Motor neuron (in vitro differentiated cells): Measurements from ENCODE around the gene TDRD9. TPM values are rescaled to one million over a fixed set of nuclear protein-coding genes. Genes with fewer than 3 reads are reported as not detected.
A peak's percentile ranks its signal among the peaks of the same experiment; 100 is the strongest.

Source experiments
- ATAC-seq, 8 experiments: fragments of 200-7000 bp; cut with Tn5 transposase; replicated peaks in 6 of 8; 2 replicates each; pipeline ENCODE4 v1.8.0; 2021; ENCODE audit warnings: mild to moderate bottlenecking in 8 of 8, moderate library complexity in 8 of 8
- H3K27ac ChIP-seq, 2 donors: fragments of 250-450 bp; sonication (Bioruptor Pico); 2 replicates each; pipeline ENCODE4 v1.9.0; 2021; ENCODE audit warnings: antibody characterized with exemption in 2 of 2, mild to moderate bottlenecking in 2 of 2, moderate library complexity in 1 of 2
- H3K4me1 ChIP-seq, 2 donors: fragments of 250-450 bp; sonication (Bioruptor Pico); replicated peaks in 1 of 2; 2 replicates each; pipeline ENCODE4 v1.6.1; 2021; ENCODE audit warnings: antibody characterized with exemption in 2 of 2, mild to moderate bottlenecking in 2 of 2, moderate library complexity in 1 of 2
- H3K4me3 ChIP-seq, 5 donors: fragments of 250-450 bp; sonication (Bioruptor Pico); 2 replicates each; pipeline ENCODE4 v1.9.0; 2021; ENCODE audit warnings: antibody characterized with exemption in 5 of 5, mild to moderate bottlenecking in 5 of 5, moderate library complexity in 4 of 5
- WGBS, 10 experiments: fragments of 450-650 bp; shearing (Covaris generic); methylation state at CpG; one replicate each; pipeline ENCODE4 v1.0.0; 2022; 5-methylcytosine and 5-hydroxymethylcytosine counted together
- in situ Hi-C, 9 experiments: fragments of 400-800 bp; cut with MboI; loops; one replicate each; pipeline ENCODE4 v1.15.0; 2021; ENCODE audit warnings: low sequenced_read_pairs in 9 of 9, low pct_unique_long_range_greater_than_20kb in 2 of 9; ENCODE audit not compliant: unreplicated experiment in 9 of 9
- total RNA-seq, 8 experiments: library from RNA; unstranded; fragments of 300-600 nt; gene quantifications; 2 replicates each; pipeline versions ENCODE4 v1.2.3 to v1.2.4, GENCODE V29; 2022

TDRD9 gene
- total RNA-seq, 8 experiments from 2014 or later, result 0.33 TPM; not detected in 7

DNA sequence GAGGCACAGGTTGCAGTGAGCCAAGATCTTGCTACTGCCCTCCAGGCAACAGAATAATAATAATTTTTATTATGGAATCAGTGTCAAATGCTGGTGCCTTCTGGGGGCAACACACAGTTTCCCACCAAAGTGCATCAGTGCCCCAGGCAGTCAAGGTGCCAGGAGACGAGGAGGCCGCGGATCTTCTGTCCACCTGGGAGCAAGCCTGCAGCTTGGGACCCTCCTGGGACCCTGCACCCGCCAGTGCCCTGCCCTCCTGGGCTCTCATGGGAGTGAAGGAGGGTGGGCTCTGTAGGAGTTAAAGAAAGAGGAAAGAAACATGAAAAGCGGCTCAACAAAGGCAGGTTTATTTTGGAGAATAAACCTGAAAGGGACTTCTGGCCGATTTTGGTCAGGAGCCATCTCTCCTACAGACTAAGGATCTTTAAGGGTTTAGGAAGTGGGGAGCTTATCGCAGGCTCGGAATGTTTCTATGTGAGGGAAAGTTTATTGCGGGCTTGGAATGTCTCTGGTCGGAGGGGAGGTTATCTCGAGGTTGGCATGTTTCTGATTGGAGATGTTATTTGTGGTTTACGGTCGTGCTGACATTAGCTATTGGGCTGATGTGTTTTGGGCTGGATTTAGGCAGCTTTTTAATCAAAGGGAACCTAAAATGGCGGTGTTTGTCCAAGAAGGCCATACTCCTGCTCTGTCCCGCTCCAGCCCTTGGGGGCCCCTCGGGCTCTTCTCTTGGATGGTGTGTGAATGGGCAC is 156.2 kb downstream of the TDRD9 start:
- ATAC-seq, result no peak
- in situ Hi-C loops, result loop anchor here in 2 of 9 experiments (25.0 kb wide), 1 partner anchor 553 kb away; no protein-coding TSS in a partner anchor
- H3K27ac ChIP-seq, result no peak overlapping the region
- no peak overlapping the region for H3K4me3 ChIP-seq
- peaks cover 22 to 34% of the 10 kb centered on the region in 2 donors for H3K4me1 ChIP-seq
- WGBS, 10 experiments, result 21 to 93% (median 76%) methylated on average over 3 to 10 of the region's 16 CpGs; no CpG with 5 or more reads in 1 of the 10 experiments

DNA sequence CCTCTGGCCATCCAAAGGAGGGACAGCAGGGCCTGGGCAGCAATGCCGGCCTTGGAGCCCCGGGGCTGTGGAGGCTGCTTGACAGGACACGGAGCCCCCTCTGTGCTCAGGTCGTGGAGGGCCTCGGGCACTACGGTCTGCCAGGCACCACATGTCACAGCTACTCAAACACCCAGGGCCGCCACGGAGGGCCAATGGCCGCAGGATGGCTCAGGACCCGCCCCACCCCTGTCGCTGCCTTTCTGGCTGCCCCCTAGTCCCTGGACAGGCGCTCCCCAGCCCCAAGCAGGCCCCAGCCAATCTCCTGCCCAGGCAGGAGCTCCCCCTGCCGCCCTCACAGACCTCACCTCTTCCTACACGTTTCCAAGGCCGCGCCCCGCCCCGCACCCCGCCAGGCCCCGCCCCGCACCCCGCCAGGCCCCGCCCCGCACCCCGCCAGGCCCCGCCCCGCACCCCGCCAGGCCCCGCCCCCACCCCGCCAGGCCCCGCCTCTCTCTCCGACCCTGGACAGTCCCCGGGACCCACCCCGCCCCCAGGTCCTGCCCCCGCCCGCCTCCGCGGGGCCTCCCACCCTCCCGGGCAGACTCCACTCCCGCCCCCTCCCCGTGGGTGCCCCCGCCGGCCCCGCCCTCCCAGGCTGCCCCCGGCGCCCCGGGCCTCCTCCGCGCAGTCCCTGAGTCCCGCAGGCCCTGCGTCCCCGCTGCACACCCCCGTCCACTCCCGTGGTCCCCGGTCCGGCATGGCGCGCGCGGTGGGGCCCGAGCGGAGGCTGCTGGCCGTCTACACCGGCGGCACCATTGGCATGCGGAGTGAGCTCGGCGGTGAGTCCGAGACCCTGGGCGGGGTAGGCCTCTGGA is 157.0 kb downstream of the TDRD9 start, which contains the start of gene ASPG:
TSS of gene ASPG (plus strand) at position 669 of the 857 bp plus-strand sequence. CDS start at position 740, 71 bp downstream.
- Histone ChIP-seq H3K4me1 (peaks cover 22 to 34% of the 10 kb centered on the region in 2 donors), H3K27ac (no peak within 1 kb of the TSS), H3K4me3 (no peak within 1 kb of the TSS)
- in situ Hi-C loops, result loop anchor here in 2 of 9 experiments (25.0 kb wide), 1 partner anchor 552 kb away; no protein-coding TSS in a partner anchor
- 10 to 60% methylated on average over 1 to 12 of the region's 70 CpGs; no CpG with 5 or more reads in 8 of the 10 experiments for WGBS, 10 experiments
- ATAC-seq, result peak in 6 of 8 experiments; percentile 14 to 73 (median 58)

DNA sequence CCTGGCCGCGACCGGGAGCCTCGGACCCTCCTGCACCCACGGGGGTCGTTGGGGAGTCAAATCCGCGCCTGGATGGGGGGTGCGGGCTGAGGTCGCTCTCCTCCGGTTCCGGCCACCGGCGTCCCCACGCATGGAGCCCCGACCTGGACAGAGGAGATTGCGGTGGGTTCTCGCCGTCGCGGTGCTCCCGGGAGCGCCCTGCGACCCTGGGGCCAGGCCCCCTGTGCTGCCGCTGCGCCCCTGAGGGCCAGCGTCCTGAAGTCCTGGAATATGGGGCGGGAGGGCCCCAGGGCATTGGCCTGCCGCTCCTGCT is 157.6 kb downstream of the TDRD9 start:
- in situ Hi-C loops, result loop anchor here in 2 of 9 experiments (25.0 kb wide), 1 partner anchor 551 kb away; no protein-coding TSS in a partner anchor
- H3K4me3 ChIP-seq, result no peak overlapping the region
- 20 to 60% methylated on average over 3 to 5 of the region's 29 CpGs; no CpG with 5 or more reads in 8 of the 10 experiments for WGBS, 10 experiments
- ATAC-seq, result peak in 2 of 8 experiments; percentile 2 to 9
- H3K4me1 ChIP-seq, result peaks cover 22 to 34% of the 10 kb centered on the region in 2 donors
- H3K27ac ChIP-seq, result no peak overlapping the region

DNA sequence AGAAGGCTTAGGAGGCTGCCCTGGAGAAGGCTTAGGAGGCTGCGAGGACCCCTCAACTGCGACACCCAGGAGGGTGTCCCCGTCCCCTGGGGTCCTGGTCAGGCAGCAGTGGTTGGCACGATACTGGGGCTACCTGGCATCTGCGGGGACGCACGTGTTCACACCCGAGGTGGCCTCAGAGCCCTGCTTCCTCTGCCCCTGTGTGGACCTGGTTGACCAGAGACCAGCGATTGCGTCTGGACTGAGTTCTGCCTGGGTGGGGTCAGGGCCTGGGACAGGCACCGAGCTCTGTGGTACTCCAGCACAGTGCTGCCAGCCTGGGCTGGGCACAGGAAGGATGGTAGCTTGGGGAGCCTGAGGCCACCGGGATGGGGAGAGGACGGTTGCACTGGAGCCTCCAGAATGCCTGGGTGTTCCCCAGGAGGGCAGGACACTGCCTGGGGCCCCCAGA is 158.0 kb downstream of the TDRD9 start:
- Histone ChIP-seq H3K27ac (no peak overlapping the region), H3K4me1 (peaks cover 22 to 35% of the 10 kb centered on the region in 2 donors), H3K4me3 (no peak overlapping the region)
- 90% methylated on average over 2 of the region's 13 CpGs; no CpG with 5 or more reads in 9 of the 10 experiments for WGBS, 10 experiments
- ATAC-seq, result no peak
- in situ Hi-C loops, result loop anchor here in 2 of 9 experiments (25.0 kb wide), 1 partner anchor 551 kb away; no protein-coding TSS in a partner anchor

DNA sequence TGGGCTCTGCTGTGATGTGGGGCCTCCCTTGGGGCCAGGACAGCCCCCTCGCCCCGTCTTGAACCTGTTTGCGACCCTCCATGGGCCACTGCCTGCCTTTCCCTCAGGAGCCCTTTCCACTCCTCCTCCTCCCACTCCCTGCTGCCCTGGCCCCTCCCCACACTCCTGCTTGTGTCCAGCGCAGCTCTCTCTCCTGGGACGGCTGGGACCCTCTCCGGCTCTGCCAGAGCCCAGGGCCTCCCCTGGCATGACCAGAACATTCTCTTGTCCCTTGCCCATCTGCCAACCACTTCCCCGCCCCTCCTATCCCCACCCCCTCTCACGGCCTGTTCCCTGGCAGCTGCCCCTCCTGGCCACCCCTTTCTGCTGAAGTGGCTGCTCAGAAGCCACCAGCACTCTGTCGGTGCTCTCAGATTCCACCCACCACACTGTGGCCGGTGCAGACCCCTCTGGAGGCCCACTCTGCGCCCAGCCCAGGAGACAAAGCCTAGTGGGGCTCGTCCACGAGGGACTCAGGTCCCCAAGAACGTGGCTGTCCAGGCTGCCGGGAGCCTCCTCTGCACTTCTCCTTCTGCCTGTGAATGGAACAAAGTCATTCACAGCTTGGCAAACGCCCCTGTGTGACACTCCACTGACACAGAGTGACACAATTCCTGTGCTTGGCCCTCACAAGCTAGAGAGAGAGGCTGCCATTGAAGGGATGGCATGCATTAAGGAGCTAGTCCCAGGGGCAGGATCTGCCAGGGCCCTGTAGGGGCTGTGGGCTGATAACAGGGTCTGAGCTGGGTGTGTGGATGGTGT is 158.6 kb downstream of the TDRD9 start:
- WGBS, 10 experiments, result 67 to 100% methylated on average over 1 of the region's 16 CpGs; no CpG with 5 or more reads in 8 of the 10 experiments
- in situ Hi-C loops, result loop anchor here in 2 of 9 experiments (25.0 kb wide), 1 partner anchor 550 kb away; no protein-coding TSS in a partner anchor
- Histone ChIP-seq H3K4me3 (no peak overlapping the region), H3K27ac (no peak overlapping the region), H3K4me1 (peaks cover 22 to 37% of the 10 kb centered on the region in 2 donors)
- ATAC-seq, result peak in 3 of 8 experiments; percentile 11 to 17 (median 15)

DNA sequence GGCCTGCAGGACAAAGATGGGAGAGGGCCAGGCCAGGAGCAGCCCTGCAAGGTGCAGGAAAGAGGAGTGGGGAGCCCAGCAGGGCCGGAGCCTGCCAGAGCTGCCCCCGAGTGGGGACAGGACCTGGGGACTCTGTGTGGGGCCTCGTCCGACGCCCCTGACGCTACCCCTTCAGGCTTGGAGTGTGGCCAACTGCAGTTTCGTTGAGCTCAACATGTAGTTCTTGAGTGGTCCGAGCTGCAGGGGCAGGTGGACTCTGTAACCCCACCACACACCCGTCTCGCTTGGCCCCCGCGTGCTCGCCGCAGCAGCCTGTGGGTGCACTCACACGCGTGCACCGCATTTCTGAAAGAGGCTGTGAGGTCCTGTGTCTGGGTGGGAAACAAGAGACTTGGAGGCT is 159.2 kb downstream of the TDRD9 start:
- in situ Hi-C loops, result loop anchor here in 2 of 9 experiments (25.0 kb wide), 1 partner anchor 550 kb away; no protein-coding TSS in a partner anchor
- peak overlapping the region in 1 of 2 donors; percentile 15 for H3K27ac ChIP-seq
- peaks cover 22 to 37% of the 10 kb centered on the region in 2 donors for H3K4me1 ChIP-seq
- no peak overlapping the region for H3K4me3 ChIP-seq
- WGBS, 10 experiments, result 80 to 98% methylated on average over 3 to 8 of the region's 17 CpGs; no CpG with 5 or more reads in 8 of the 10 experiments
- ATAC-seq, result peak in 2 of 8 experiments; percentile 0 to 2

DNA sequence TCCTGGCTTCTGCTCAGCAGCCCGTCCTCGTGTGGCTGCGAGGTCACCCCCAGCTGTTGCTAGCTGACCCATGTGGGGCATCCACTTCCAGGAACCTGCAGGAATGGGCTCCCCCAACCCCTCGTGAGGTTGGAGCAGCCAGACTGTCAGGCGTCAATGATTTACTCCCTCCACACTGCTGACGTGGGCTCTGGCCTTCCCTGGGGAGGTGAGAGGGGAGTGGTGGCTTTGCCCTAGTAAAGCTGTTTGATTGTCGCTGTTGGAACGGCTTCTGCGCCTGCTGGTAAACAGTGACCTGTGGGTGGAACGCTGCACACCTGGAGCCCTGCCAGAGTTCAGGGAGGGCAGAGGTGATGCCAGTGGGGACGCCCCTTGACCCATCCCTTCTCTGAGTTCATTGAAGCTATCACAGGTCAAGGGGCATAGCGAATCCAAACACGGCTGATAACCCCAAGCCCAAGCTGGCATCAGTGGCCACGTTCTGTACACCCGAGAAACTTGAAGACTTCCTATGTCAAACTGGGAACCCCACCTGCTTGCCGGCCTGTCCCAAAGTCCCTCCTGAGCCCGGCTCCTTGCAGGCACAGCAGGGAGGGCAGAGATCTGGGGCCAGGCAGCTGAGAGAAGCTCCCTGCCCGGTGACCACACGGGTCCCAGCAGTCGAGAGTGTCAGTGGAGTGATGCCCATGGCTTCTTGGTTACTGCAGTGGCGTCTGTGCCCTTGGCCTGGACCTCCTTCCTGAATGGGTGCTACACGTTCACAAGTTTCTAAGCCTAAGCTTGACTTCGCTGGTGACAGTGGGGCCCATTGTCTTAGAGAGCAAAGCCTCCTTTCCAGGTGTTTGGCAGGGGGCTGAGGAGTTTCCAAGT is 160.0 kb downstream of the TDRD9 start:
- in situ Hi-C loops, result loop anchor here in 2 of 9 experiments (25.0 kb wide), 1 partner anchor 549 kb away; no protein-coding TSS in a partner anchor
- WGBS, 10 experiments, result 40 to 100% (median 64%) methylated on average over 1 to 12 of the region's 23 CpGs; no CpG with 5 or more reads in 3 of the 10 experiments
- no peak overlapping the region for H3K4me3 ChIP-seq
- H3K4me1 ChIP-seq, result peaks cover 22 to 37% of the 10 kb centered on the region in 2 donors
- peak in 5 of 8 experiments; percentile 67 to 85 (median 73) for ATAC-seq
- H3K27ac ChIP-seq, result peak overlapping the region in 1 of 2 donors; percentile 67

DNA sequence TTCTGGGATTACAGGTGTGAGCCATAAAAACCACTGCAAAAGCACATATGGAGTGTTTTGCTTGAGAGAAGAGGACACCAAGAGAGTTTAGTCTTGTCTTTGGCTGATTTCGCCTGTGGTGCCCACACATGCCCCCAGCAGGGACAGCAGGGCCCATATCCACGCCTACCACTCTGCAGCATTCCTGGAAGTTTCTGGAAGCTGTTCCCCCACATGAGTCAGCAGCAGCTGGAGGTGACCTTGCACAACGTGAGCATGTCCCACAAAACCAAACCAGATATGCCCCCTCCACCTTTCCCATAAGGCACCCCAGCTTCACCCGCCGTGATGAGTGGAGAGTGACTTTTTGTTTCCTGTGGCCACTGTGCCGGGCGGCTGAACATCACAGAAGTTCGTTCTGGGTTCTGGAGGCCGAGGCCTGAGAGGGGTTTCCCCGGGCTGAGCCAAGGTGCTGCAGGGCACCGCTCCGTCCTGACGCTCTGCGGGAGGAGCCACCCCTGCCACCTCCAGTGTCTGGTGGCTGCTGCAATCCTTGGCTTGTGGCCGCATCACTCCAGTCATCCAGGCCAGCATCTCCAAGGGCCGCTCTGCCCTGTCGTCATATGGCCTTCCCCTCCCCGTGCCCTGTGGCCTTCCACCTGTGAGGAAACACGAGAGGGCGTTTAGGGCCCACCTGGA is 162.0 kb downstream of the TDRD9 start:
- Histone ChIP-seq H3K4me1 (peaks cover 20 to 40% of the 10 kb centered on the region in 2 donors), H3K27ac (no peak overlapping the region), H3K4me3 (no peak overlapping the region)
- in situ Hi-C loops, result loop anchor here in 2 of 9 experiments (25.0 kb wide), 1 partner anchor 547 kb away; no protein-coding TSS in a partner anchor
- no peak for ATAC-seq
- 80 to 100% (median 95%) methylated on average over 1 to 8 of the region's 20 CpGs; no CpG with 5 or more reads in 2 of the 10 experiments for WGBS, 10 experiments

DNA sequence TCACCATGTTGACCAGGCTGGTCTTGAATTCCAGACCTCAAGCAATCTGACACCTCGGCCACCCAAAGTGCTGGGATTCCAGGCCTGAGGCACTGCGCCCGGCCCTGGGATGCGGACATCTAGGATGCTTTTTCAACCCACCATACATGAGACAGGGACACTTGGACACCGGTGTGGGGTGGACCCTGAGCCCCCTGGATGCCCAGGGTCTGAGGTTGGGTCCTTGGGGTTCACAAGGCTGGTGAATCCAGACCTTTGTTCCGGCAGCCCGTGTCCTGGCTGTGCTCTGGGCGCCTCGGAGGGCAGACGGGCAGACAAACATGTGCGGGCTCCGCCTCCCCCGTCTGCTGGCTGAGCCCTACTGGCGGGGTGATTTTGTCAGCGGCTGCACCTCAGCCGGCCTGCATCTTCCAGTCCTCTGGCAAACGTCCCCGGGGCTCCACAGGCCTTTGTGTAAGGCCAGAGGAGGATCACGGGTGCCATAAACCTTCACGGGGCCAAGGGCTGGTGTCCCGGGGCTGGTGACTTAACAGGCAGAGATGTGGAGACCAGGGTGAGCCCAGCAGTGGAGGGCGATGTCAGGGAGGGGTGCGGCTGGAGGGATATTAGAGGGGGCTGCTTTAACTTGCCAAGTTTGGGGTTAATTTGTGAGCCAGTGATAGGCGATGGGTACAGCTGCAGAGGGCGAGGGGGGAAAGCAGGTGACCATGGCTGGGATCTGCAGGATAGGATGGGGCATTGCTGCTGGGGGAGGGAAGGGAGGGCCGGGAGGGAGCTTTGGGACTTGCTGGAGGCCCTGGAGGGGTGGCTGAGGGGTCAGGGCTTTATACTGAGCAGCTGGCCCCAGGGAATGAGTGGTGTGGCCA is 163.0 kb downstream of the TDRD9 start:
- no peak for ATAC-seq
- in situ Hi-C loops, result loop anchor here in 2 of 9 experiments (25.0 kb wide), 1 partner anchor 546 kb away; no protein-coding TSS in a partner anchor
- WGBS, 10 experiments, result 15 to 100% (median 57%) methylated on average over 1 to 11 of the region's 26 CpGs; no CpG with 5 or more reads in 5 of the 10 experiments

More for the DNA sequence above, 163.0 kb downstream of the TDRD9 start:
- no peak overlapping the region for H3K27ac ChIP-seq
- peaks cover 20 to 34% of the 10 kb centered on the region in 2 donors for H3K4me1 ChIP-seq
- no peak overlapping the region for H3K4me3 ChIP-seq
